GM21447 (cell line): ENCODE results near the gene MSL3.

Experiments used
- ATAC-seq: cut with Tn5 transposase; IDR thresholded peaks from one replicate; pipeline ENCODE4 v1.9.1; 2021; ENCODE audit not compliant: unreplicated experiment

The MSL3 gene

DNA sequence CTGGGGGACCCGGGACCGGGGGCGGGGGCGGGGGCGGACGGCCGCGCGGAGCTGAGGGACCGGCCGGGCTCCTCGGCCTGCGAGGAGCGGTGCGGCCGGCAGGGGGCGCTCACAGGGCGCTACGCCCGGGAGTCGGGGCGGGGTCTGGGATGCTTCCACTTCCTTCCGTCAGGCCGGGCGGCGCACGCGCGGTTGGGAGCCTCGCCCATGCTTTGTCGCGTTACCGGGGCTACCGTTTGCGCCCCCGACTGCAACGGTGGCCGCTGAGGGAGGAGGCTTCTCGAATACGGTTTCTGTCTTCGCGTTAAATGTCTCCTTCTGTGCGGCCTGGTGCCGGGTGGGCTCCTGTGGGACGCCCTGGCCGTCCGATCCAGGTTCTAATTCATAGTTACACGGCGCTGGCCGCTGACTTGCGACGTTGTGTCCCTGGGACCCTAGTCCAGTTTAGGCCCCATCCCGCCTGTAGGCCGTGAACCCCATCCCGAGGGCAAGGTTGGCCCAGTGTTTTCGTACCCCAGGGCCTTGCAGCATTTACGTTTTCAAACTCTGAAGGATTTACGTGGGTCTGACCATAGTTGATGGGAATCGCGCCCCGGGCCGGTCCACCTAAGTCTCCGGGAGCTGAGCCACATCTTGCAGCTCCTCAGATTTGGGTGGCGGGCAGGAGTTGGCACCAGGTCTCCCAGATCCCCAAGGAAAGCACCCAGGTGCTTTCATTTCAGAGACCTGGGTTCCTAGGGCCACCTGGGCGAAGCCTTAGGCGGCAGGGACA, 549 bp downstream of the MSL3 start:
- ATAC-seq = peak; percentile 42

DNA sequence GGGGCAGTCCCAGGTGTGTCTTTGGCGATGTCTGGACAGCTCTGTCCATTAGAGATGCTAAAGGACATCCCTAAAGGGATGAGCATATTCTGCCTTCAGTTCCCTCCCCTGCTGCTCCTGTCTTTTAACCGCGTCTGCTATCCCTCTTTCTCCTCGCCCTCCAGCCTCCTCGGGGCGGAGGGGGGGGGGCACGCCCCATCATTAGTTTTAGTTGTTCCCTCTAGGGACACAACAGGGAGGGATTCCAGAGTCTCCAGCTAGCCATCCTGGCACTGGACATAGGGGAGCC, 1.1 kb downstream of the MSL3 start:
- no peak for ATAC-seq

DNA sequence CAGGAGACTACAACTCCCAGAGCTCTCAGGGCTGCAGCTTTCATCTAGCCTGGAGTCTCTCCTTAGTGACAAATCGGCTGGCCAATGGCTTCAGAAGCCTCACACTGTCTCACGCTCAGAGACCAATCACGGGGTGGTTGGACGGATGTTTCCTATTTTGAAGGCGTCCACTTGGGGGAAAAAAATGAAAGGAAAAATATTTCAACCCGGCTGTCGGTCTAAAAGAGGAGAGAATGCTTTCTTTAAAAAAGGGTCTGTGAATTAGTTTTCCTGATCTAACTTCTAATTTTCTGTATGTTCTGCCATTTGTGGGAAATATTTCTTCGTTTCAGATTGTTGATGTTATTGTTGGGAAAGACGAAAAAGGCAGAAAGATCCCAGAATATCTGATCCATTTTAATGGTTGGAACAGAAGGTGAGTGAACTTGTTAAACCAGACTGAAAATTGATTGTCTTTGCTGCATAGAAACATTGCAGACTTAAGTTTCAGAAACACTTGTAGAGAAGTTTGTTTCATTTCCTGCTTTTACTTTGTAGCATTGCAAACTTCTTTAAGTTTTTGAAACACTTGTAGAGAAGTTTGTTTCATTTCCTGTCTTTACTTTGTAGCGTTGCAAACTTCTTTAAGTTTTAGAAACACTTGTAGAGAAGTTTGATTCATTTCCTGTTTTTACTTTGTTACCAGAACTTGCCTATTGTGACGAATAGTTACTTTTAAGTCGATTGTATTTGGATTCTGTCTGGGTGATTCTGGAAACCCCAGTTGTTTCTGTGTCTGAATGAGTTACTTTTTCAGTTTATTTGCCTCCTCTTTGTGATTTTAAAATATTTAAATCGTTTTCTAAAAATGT, 1.6 kb downstream of the MSL3 start:
- peak; percentile 72 for ATAC-seq

DNA sequence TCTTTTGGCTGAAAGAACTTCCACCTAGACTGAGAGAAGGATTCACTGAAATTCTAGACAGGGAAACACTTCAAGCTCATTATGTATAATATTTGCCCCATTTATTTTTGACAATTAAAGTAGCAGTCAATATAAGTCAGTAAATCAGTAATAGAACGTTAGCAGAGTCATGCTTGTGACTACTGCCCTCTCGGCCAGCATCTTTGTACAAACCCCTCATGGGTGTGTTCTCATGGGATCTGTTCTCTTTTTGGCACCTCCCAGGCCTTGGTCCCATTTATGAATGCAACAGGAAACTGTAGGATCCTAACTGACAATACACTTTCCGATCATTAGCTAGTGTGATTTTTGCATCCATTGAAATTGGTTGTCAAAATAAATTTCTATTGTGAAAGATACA, 2.9 kb downstream of the MSL3 start:
- ATAC-seq = no peak

DNA sequence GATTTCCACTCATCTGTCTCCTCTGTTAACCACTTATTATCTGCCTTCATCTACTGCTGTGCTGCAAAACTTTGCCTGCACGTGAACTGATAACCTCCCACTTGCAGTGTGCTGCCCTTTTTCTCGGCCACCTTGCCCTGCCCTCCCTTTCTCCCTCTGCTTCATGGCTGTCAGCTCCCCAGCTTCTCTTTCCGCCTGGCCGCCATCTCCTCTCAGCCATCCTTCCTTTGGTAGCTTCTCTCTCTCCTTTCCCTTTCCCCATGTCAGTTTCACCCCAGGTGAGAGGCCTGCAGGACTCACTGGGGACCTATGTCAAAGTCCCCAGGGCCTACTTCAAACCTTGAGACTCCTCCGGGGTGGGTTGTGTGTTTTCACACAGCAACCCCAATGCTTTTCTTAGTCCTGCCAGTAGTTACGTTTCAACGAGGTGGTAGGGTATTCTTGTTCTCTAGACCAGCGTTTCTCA, 6.6 kb downstream of the MSL3 start:
- ATAC-seq = no peak

DNA sequence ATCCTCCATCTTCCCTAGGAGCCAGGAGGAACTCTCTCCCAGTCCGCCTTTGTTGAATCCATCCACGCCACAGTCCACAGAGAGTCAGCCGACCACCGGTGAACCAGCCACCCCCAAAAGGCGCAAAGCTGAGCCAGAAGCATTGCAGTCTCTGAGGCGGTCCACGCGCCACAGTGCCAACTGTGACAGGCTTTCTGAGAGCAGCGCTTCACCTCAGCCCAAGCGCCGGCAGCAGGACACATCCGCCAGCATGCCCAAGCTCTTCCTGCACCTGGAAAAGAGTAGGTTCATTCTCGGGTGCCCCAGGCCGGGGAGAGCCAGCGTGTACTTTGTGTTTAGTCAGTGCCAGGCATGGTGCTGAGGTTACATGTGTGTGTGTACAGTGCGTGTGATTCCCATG, 7.4 kb downstream of the MSL3 start:
- ATAC-seq = no peak

DNA sequence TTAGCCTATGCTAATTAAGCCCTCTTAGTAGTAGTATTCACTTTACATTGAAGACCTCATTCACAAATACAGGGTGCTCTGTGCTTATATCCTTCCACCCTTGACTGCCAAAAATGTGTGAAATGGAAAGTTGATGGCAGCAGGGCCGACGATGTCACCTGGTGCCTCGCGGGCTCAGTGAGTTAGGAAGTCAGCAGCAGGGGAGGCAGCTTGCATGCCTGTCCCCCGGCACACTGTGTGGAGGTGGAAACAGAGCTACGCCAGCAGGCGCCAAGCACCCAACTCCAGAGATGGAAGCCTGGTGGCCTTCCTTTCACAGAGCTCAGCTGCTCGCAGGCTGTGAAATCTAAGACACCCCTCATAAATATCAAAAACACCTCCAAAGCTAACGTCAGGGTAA, 8.4 kb downstream of the MSL3 start:
- no peak for ATAC-seq

DNA sequence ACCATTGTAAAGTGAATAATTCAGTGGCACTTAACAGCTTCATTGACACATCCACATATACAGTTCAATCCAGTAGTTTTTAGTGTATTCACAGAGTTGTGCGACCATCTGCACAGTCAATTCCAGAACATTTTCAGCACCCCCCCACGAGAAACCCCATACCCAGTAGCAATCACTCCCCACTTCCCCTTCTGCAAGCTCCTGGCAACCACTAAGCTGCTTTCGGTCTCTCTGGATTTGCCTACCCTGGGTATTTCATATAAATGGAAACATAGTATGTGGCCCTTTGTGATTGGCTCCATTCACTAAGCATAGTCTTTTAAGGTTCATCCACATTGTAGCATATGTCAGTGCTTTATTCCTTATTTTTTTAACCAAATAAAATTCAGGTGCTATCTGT, 10.0 kb downstream of the MSL3 start:
- peak; percentile 64 for ATAC-seq

DNA sequence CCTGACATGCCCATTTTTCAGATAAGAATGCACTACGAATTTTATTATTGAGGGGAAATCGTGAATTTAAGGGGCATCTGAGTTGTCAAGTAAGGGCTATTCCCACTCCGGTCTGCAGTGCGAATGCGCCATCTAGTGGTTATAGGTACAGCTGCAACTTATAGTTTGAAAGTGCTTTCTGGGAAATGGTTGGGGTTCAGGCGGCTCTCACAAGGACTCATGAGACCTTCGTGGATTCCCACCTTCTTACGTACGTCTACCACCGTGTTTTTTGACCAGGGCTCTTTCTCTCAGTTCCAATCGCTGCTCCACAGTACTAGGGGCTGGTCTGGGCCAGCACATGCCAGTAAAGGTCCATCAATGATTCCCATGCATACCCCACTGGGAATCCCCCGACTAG, 12.3 kb downstream of the MSL3 start:
- ATAC-seq = peak; percentile 57

DNA sequence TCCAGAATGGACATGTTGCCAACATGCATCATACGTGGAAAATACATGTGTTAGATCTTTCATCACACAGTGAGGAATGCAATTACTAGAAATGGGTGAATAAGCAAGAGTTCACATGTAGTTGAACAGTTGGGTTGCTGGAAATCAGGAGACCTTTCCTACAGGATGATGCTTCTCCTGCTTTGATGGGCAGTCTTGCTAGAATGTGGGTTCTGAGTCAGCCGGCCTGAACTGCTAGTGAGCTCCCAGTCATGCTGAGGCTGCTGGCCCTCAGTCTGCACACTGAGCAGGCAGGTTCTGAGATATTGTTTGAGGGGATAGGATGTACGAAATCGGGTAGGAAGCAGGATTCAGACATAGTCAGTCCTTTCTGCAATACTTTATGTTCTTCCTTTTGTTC, 20.2 kb downstream of the MSL3 start:
- ATAC-seq = no peak

DNA sequence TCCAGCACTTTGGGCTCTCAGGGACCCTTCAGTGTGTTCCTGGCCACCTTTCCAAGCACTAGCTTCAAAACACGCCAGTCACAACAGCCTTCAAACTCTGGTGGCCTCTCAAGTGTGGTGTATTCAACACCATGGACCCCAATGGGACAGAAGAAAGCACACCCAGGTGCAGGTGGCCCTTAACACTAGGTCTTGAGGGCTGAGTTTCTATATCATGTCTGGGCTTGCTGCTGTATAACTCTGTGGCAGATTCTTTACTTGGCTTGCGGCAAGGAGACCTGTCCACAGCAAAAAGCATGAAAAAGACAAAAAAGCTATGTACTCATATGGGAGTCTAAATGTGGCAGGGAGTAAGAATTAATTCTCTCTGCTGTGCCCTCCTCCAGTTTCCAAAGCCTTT, 23.1 kb downstream of the MSL3 start:
- ATAC-seq = no peak

DNA sequence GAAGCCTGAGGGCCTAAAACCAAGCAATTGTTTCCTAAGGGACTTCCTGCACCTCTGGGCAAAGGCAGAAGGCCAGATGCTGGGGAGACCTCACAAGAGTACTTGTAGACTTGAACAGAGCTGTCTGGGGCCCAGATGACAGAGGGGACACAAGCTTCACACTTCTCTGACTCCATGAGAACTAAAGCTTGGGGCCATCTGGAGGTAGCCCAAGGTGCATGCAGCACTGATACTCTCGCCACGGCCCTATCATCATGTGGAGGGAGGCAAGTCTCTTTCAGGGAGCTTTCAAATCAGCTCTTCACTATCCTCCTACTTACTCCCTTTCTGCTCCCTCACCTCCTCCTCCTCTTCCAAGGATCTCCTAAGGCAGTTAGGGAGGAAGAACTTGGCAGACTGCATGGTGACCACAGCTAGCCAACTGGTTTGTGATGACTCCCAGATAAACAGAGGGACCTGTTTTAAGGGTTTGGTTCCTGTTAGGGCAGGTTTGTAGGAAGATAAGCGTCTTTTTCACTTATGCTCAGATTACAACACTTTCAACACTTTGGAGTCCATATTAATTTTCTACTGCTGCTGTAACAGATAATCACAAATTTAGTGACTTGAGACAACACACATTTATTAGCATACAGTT, 23.8 kb downstream of the MSL3 start:
- ATAC-seq = no peak

DNA sequence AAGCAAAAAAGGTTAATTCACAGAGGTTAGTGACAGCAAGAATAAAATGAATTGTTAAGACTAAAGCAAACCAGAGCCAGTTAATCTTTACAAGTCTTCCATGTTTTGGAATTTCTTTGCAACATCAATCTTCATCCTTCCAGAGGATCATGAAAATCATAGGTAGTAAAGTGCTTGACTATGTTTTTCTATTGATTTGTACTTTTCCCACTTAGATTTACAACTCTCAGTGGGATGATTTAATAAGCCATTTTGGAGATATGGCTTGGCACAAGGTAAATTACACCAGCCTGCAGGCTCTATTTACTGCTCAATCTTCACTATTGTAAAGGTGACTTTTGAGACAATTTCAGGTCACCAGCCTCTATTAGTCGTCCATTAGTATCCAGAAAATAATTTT, 26.5 kb downstream of the MSL3 start:
- ATAC-seq = no peak

DNA sequence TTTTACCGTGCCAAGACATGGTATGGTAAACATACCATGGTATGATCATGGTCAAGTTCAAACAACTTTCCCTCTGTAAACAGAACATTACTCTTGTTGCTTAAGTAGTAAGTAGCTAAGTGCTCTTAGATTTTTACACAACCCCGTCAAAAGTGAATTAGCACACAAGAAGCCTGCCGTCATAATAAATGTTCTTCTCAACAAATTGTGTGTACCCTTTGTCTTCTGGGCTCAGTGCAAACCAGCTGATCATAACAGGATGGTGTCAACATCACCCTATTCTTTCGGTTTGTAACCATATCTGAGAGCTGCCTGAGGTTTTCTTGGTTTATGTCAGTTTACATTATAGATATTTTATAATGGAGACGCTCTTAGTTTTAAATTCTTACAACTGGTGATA, 28.8 kb downstream of the MSL3 start:
- ATAC-seq = no peak

DNA sequence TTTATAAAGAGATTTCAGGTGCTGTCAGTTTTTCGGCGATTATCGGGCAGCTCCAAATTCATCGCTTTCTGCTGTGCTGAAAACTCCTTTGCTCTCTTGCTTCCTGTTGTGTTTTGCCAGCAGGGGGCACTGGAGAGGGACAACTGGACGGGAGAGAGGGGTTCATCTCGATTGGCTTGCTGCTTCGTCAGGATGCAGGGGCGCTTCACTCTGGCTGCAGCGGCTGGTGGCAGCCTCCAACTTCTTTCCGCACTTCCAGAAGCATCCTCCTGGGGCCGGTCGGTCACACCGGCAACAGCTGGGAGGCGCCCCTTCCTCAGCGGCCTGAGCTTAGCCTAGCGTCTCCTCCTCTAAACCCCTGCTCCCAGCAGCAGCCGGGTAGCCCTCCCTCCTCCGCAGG, 29.5 kb downstream of the MSL3 start:
- ATAC-seq = no peak

DNA sequence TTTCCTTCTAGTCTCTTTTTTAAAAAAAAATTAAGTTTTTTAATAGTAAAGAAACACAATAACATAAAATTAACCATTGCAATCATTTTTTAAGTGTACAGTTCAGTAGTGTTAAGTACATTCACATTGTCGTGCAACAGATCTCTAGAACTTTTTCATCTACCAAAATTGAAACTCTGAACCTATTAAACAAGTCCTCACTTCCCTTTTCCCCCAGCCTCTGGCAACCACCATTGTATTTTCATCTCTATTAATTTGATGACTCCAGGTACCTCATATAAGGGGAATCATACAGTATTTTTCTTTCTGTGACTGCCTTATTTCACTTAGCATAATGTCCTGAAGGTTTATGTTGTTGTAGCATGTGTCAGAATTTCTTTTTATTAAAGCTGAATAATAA, 31.8 kb downstream of the MSL3 start:
- peak; percentile 35 for ATAC-seq

DNA sequence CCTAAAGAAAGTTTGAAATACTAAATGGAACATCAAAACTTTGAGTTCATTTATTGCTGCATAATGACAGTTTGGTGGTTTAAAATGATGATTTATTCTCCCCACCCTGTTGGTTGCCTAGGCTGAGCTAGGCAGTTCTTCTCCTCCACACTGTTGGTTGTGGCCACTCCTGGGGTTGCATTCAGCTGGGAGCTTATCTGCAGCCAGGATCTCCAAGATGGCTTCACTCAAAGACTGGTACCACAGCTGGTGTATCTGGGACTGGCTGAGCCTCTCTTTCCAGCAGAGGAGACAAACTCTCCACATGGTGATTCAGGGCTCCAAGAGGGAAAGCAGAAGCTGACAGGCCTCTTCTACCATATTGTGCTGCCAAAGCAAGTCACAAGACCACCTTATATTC, 33.1 kb downstream of the MSL3 start:
- ATAC-seq = no peak

DNA sequence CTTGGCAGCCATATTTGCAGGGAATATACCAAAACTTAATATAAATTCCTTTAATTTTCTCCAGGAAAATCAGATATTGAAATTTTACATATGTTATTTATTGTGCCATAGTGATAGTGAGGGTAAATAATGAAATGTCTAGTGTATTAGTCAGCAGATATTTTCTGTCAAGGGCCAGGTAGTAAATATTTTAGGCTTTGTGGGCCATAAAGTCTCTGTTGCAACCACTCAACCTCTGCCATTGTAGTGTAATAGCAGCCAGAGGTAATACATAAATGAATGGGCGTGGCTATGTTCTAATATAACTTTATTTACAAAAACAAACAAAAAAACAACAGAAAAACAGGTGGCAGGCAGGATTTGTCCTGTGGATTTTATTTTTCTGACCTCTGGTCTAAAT, 33.5 kb downstream of the MSL3 start:
- no peak for ATAC-seq

DNA sequence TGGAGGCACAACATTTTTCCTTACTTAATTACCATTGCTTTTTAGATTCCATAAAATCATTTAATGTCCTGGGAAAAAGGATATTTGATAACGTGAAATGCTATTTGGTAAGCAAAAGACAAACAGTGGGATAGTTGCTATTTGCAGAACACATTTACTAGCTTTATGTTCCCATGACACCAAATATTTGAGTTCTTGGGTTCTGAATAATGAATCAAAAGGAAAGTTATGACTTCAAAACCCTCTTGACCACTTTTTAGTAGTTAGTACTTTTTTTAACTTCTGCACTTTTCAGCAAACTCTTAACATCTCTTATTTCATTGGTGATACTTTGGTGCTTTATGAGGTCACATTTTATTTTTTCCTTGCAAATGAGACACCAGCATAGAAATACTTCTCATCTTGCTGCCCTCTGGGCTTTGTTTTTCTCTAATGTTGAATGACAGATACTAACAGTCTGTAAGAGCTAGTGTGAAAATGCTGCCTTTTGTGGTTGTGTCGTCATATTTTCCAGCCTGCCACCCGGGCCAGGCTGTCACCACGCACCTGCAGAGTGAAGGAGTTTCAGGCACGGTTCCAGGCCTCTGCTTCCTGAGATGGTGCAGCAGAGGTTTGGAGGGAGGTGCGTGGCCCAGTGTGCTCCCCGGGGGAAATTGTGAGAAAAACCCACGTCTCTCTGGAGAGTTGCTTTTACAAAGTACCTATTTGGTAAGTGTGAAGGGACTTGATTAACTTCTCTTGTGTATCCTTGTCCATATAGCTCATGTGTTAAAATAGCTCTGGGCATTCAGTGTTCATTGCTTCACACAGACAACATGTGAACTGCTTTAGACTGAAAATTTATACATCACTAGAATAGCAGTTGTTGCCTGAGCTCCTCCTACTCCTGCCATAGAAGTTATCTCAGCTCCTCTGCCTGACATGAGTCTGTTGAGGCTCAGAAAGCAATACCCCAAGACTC, 34.7 kb downstream of the MSL3 start:
- ATAC-seq = peak; percentile 87

DNA sequence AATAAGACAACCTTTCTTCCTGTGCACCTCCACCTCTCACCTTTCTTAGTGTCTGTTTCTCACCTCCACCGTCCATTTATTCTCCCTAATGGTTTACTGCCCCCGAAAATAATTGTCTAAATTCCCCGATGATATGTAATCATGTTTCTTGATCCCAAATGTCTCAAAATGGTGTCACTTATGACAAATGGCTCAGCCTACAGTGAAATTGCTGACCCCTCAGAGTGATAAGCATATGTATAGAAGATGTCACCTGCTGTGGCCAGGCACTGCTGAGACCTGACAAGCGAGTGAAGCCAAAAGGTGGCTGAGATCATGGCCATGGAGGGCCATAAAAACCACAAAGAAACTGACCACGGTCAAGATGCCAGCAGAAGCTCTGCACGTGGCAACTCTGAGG, 35.7 kb downstream of the MSL3 start:
- no peak for ATAC-seq

DNA sequence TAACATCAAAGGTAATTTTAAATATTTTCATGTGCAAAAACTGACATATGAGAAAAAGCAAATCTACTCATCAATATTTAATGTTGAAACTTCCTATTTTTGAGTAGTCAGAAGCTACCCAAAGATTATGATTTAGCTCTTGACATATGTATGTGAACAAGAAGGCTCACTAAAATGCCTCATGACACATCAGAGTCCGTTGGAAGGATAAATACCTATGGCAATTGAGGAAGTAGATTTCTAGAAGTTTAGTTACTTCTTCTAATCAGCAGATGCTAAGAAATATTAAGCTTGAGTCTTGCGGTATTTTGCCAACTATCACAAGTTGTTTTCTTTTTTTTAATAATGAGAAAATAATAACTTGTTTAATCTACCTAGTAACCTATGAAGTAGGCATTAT, 55.3 kb downstream of the MSL3 start:
- ATAC-seq = no peak
